Esophagus squamous epithelium (tissue), 4 donors: ENCODE results near the gene NFATC2.

Source experiments
- POLR2A ChIP-seq, 4 donors: fragments of 450-650 bp; IDR thresholded peaks; one replicate each; pipeline ENCODE4 v1.6.1; 2017; ENCODE audit warnings: antibody characterized with exemption in 4 of 4, mild to moderate bottlenecking in 4 of 4, moderate library complexity in 3 of 4
- TF ChIP-seq, protein P1 (sequence below), 6 experiments: fragments of 450-650 bp in 4 of 6; fragments of 200-600 bp in 2 of 6; sonication (generic) in 2 of 6; IDR thresholded peaks; one replicate each; pipeline ENCODE4 v1.5.1; 2016 to 2019; ENCODE audit warnings: antibody characterized with exemption in 6 of 6, mild to moderate bottlenecking in 4 of 6, moderate library complexity in 4 of 6

DNA sequence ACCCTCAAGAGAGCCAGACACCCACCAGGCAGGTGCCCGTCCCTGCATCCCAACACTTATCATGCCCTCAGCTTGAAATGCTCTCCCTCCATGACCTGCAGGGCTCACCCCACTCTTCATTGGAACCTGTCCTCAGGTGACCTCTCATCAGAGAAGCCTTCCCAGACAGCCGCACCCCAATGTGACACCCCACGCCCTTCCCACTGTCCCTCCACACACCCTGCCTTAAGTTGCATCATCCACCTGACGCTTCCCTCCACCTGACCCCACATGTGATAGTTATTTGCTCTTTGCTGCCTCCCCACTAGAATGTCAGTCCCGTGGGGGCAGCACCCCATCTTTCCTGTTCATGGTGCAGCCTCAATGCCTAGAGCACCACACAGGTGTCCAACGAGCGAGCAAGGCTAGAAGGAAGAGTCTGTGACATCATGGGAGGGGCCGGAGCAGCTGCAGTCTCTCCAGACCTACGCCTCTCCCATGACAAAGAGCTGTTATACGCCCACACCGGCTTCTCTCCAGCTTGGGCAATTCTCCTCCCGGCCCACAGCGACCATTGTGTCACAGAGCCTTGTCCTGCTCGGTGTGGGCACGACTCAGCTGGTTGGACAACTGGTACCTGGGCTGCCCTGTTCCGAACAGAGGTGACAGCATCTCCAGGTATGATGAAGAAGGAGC, 58.2 kb downstream of the NFATC2 start:
- TF ChIP-seq, protein P1, sequence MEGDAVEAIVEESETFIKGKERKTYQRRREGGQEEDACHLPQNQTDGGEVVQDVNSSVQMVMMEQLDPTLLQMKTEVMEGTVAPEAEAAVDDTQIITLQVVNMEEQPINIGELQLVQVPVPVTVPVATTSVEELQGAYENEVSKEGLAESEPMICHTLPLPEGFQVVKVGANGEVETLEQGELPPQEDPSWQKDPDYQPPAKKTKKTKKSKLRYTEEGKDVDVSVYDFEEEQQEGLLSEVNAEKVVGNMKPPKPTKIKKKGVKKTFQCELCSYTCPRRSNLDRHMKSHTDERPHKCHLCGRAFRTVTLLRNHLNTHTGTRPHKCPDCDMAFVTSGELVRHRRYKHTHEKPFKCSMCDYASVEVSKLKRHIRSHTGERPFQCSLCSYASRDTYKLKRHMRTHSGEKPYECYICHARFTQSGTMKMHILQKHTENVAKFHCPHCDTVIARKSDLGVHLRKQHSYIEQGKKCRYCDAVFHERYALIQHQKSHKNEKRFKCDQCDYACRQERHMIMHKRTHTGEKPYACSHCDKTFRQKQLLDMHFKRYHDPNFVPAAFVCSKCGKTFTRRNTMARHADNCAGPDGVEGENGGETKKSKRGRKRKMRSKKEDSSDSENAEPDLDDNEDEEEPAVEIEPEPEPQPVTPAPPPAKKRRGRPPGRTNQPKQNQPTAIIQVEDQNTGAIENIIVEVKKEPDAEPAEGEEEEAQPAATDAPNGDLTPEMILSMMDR (IDR thresholded peaks at IDR 0.05), result no peak
- TF ChIP-seq POLR2A (IDR thresholded peaks at IDR 0.05), result no peak
